ENCODE results near the gene ARMH4. TPM values are rescaled to one million over a fixed set of nuclear protein-coding genes. Genes with fewer than 3 reads are reported as not detected.

The ARMH4 gene
- polyA plus RNA-seq, 12 donors, result 4.3 to 16.7 (median 10.3) TPM; not detected in 1

DNA sequence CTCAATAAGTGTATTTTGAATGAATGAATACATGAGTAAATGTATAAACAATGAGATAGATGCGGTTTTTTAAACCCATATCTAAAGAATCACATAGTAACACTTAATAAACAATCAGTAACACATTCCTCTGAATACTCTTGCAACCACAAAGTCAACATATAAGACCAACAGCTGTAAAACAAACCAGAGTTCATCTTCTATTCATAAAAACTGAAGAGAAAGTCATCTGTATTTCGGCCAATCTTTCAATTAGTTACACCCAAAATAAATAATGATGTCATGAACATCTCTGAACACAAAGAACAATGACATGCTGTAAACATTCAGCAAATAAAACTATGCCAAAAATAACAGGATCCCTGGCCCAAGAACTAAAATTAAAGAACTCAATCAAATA, 47.2 kb downstream of the ARMH4 start:
- no peak for DNase-seq

DNA sequence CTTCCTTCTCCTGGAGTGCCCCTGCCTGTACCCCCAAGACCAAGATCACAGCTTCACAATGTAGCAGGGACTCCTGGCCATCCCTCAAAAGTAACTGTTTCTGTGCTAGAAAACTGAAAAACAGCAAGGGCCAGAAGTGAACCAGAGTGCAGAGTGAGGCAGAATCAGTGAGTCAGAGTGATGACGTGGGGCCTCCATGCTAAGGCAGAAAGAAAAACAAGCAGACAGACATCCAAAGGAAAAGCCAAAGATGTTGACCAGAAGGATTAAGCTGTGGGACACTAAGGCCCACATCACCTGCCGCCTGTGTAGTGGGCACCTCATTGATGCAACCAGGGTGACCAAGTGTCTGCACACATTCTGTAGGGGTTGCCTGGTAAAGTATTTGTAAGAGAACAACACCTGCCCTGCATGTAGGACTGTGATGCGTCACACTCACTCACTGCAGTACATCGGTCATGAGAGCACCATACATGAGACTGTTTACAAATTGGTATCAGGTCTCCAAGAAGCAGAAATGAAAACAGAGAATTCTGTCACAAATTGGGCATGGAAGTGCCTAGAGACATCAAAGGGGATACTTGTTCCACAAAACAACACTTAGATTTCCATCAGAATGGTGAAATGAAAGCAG, 51.2 kb downstream of the ARMH4 start:
- no peak for DNase-seq

DNA sequence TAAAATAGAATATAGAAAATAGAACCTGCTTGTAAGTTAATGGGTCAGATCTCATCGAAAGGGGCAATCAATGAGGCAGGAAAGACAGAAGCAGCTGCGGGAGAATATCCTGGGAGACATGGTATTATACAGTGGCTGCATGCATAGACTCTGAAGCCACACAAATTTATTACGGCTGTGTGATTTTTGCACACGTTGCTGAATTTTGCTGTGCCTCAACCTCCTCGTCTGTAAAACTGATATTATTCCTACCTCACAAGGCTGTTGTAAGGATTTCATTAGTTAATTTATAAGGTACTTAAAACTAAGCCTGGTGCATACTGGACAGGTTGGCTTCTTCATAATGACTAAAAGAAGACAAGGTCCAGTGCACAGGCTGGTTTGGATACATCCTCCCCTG, 52.3 kb downstream of the ARMH4 start:
- DNase-seq, result no peak

DNA sequence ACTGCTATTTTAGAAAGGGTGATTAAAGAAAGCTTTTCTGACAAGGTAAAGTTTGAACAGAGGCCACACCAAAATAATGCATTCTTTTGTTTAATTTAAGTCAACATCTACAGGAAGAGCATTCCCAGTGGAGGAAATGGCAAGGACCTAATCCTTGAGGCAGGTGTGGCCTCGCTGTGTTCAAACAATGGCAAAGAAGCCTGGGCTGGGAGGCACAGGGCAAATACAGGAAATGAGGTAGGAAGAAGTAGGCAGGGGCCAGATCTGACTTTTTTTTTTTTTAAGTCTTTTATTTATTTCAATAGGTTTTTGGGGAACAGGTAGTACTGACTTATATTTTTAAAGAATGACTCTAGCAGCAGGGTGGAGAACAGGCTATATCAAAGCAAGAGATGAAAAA, 53.5 kb downstream of the ARMH4 start:
- DNase-seq, result no peak

DNA sequence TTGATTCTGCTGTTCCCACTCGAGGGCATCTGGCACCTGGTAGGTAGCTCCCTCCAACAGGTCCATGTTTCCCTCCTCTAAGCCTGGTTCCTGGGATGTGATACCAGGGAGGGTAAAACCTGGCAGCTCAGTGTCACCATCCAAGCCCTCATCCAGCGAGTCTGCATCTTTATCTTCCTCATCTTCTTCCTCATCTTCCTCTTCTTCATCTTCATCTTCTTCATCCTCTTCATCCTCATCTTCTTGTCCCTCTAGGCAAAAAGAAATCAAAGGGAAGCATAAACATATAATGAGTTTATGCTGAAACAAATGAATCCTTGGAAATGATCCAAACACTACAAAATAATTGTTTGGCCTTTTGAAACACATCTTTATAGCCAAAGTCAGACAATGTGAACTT, 55.3 kb downstream of the ARMH4 start:
- no peak for DNase-seq

DNA sequence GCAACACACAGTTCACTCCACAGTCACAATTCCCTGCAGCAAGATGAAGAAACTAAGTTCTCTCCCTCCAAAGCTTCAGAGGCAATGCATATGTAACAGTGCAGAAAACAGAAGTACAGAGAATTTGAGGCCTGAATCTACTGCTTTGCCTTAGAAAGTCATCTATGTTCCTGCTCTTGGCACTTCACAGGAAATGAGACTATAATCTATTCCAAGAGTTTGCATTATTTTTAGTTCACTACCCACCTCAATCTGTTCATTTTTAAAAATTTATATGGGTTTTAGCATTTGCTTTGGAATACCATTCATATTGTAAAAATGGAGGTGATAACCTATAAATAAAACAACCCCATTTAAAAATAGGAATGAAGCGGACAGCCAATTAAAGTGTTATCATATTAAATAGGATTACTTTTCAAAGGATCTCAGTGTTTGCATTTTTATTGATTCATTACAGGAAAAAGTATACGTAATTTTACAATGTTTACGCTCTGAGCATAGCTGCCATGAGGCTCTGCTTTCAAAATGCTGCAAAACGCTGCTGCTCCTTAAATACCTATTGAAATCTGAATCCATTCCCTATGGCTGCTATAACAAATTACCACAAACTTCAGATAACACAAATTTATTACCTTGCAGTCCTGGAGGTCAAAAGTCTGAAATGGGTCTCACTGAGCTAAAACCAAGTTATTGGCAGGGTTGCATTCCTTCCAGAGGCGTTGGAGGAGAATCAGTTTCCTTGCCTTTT, 60.0 kb downstream of the ARMH4 start:
- no peak for DNase-seq

DNA sequence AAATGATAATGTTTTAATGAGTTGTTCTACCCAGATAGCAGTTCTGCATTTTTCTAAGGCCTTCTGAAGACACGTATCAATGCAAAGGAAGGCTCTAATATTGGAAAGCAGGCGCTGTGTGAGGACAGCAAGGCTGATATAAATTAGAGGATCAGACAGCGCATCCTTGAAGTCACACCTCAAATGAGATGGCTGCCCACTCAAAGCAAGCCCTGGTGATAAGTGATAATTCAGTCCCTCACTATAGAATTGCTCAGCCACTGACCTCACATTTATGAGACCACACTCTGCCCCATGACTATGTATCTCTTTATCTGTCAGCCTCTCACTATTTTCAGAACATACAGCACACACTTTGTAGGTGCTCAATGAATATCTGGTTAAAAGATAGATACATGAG, 62.4 kb downstream of the ARMH4 start:
- no peak for DNase-seq

DNA sequence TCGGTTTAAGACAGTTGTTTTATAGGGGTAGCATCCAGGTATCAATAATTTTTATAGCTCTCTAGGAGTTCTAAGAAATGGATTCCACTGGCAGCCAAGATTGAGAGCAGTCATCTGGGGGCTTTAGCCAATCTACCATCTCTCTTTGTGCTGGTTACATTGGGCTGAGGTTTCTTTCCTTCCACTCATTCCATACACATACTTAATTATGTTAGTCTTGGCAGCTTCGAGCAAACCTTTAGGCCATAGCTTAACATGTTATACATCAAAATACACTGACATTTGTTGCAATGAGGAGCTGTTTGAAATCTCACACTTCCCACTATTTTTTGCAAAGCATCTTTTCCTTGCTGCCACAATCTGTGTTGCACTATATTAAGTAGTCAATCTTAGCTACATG, 63.1 kb downstream of the ARMH4 start:
- DNase-seq, result no peak

DNA sequence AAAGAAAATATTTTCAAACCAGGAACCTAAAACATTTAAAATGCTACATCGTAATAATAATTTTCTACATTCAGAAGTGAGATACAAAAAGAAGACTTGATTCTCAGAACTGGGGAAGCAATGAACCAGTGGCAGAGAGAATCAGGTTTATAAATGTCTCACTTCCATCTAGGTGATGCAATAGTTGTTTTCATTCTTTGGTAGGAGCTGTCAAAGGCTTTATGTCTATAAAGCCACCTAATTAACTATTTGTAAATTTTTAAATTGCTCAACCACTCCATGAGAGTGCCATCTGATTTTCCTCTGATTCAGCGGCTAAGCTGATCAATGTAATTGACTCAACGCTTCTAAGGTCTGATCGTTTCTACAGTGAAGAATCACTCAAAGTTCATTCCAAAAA, 66.1 kb downstream of the ARMH4 start:
- DNase-seq, result no peak

DNA sequence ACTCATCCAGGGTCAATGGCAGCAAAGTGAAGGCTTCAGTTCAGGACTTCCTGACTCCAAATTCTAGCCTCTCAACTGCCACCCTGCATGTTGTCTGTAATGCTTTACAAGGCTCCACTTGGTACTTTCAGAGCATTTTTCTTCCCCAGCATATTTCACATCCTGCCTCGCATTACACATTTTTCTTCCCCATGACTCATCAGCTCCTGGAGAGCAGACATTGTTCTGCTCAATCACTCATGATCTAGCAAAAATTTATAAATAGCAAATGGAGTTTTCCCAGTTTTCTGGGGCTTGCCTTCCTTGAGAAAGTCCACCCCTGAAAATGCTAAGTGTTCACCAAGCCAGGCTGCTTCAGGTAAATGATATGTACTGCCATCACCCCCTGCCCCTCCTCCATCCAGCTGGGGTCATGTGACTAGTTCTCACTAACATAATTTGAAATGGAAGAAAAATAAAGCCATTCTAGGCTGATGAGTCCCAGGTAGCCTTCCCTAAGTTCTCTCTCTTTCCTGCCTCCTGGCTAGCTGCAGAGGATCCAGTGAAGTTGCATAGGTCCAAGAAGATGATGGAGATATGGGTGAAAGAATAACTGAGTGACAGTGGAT, 69.4 kb downstream of the ARMH4 start:
- no peak for DNase-seq

DNA sequence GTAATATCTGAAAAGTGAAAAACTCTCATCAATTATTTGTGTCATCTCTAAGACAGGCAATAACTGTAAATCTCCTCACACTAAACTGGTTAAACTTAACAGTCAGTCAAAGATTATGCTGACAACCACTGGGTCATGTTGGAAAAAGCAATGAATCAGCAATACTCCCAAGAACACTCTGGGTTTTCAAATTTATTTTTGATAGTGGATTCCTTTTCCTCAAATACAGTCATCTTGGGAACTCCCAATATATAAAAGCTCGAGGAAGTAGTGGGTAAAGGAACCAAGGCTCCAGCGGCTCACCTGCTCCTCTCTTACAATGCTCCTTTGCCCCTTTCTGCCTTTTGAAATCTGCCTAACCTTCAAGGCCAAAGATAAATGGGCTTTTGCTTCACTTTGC, 70.0 kb downstream of the ARMH4 start:
- DNase-seq, result no peak

DNA sequence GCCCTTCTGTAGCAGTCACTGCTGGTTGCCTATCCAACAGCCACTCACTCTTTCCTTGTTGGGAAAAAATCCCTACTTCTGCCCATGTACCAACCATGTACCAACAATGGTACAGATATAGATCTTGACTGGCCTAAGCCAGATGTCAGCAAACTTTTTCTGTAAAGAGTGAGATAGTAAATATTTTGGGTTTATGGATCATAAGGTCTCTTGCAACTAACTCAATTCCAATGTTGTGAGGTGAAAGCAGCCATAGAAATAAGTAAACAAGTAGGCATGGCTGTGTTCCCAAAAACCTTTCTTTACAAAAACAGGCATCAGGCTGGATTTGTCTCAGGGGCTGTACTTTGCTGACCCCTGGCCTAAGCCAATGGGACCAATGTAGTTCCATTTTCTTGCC, 73.5 kb downstream of the ARMH4 start:
- no peak for DNase-seq

DNA sequence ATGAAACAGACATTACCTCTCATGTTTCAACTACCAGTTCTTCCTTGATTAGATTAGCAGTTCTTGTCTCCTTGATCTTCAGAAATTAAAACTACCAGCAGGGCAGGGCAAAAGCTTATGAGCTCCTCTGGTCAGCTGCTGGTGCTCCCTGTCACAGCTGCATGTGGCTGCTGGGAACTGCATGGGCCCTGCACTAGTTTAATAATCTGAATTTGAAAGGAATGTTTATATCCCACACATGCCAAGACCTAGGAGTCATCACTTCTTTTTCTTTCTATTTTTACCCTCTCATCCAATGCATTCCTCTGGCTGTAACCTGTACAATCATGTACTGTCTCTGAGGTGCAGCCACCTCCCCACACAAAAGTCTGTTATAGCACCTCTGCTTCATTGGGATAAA, 73.9 kb downstream of the ARMH4 start:
- no peak for DNase-seq

DNA sequence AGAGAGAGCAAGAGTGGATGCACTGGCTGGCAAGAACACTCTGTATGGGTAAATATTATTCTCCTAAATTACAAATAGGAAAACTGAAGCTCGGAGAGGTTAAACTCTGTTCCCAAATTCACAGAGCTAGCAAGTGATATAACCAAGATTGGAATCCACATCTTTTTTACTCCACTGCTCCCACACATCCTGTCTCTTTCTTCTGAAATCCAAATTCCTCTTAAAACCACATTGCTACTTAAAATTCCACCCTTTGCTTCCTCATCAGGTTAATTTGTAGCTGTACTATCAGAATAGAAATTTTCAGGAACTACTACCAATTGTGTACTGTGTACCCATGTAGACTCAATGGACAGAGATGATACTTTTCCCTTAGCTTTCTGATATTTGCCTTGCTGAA, 74.4 kb downstream of the ARMH4 start:
- DNase-seq, result no peak

DNA sequence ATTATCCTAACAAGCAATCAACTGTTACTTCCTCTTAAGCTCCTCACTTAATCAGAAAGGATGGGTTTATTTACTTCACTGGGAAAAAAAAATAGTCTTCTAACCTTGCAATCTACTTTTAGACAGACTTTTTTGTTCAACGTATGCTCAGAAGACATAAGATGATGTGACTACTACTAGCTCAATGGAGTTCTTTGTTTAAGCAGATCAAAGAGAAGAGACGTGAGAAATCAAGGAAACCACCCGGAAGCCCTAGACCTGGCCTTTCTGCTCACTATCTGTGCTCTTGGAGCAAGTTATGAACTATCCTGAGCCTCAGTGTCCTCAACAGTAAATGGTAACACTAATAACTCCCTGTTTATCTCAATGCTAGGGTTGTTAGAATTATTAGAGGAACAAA, 78.5 kb downstream of the ARMH4 start:
- DNase-seq, result no peak

DNA sequence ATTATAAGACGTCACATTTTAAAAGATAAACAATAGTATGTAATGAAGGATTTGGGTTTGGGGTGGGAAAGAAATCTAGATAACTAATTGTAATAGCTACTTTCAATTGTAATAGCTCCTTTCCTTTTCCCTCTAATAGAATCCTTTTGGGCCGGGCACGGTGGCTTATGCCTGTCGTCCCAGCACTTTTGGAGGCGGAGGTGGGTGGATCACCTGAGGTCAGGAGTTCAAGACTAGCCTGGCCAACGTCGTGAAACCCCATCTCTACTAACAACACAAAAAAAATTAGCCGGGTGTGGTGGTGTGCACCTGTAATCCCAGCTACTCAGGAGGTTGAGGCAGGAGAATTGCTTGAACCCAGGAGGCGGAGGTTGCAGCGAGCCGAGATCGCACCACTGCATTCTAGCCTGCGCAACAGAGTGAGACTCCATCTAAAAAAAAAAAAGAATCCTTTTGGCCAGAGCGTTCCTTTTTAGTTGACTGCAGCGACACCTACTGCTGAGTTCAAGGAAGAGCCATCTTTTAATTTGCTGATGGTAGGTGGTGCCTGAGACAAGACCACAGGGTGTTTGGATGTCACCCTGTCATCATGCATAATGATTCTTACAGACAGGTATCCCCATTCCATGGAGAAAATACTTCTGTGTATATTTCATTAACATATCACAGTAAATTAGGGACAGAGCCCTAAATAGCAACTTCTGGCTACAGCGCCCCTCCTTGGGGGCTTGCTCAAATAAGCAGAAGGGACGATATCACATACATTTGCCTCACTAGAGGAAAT, 79.5 kb downstream of the ARMH4 start:
- DNase-seq, result peak; percentile 66

DNA sequence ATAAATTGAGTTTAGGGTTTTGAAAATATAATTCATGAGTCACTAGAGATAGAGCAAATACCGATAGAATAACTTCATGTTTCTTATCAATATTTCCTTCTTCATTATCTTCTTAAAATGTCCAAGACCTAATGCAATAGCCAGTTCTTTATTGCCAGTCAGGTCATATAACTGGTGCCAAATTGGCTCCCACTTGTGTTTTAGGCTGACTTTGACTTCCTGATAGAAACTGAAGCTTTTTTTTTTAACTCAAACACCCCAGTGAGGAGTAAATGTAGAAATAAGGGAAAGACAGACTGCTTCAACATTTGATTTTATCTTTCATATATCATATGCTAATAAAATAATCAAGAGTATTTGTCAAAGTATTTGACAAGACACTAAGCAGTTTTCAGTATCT, 80.7 kb downstream of the ARMH4 start:
- DNase-seq, result no peak

DNA sequence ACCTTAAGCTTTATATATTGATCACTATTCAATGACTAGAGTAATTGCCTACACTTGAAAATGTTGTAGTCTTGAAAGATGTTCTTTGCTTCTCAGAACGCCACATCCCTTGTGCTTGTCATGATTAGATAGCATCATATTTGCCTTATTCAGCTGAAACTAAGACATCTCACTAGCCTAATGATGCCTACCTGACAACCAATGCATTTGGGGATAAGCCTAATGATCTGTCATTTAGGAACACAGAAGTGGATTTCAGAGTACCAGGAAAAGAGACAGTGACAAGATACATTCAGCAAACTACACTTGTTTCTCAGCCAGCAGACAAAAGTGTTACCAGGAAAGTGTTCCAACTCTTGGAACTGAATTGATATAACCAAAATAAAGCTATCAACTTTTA, 83.7 kb downstream of the ARMH4 start:
- DNase-seq, result no peak

DNA sequence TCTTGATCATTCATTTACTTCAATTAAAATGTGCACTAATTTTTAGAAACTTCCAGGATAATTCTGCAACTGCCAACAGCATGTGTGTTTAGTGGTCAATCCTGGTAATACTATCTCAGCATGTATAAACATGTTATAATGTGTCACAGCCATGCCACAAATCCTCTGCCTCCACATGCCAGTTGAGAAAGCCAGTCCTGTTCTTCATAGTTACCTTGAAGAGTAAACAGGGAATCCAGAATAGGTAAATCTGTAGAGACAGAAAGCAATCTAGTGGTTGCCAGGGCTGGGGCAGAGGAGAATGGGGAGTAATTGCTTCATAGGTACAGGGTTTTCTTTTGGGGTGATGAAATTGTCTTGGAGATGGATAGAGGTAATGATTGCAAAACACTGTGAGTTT, 85.9 kb downstream of the ARMH4 start:
- DNase-seq, result no peak

DNA sequence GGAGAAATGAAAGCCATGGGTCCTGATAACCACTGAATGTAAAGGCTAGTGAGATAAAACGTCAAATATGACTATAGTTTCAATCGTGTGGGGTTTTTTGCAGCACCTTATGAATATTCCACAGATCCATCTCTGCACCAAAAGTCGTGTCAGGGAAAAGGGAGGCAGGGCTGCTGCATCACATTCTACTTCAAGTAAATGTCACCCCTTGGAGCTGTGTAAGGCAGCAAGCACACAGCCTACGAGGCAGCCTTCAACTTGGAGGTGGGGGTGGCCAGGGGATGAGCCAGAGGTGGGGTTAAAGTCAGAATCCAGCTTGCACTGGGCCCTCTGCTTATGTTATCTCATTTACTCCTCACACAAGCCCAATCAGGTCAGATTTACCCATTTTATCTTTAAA, 90.4 kb downstream of the ARMH4 start:
- DNase-seq, result no peak

DNA sequence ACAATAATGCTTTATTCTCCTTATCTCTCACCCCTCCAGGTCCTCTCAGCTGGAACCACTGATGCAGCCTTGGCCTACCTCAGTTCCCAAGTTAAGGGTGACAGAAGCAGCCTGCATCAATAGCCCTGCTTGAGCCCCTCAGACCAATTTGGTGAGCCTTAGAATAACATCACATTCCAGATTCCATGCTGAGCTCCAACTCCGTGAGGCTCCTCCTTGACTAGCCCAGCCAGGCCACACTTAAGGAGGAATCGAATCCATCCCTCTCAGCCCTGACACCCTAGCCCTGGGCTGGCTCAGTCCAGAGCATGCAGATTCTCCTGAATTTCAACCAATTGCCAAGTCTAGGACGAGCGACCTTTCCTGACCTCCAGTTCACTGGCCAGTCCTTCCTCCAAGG, 91.1 kb downstream of the ARMH4 start:
- DNase-seq, result no peak

DNA sequence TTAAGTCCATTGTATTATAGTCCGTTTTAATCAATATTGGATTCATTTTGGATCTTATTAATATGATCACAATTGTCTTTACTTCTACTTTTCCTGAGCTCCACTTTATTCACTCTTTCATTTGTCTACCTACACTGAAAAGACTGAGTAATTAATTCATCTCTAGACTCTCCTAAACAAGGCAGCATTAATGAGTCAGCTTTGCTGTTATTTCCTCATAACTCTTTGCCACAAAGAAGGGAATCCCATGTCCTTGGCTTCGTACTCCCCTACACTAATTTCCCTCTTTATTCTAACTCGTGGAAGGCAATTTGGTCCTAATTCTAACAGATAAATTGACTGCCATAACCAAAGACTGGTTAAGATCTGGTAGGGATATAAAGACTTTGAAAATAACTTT, 91.9 kb downstream of the ARMH4 start:
- no peak for DNase-seq

DNA sequence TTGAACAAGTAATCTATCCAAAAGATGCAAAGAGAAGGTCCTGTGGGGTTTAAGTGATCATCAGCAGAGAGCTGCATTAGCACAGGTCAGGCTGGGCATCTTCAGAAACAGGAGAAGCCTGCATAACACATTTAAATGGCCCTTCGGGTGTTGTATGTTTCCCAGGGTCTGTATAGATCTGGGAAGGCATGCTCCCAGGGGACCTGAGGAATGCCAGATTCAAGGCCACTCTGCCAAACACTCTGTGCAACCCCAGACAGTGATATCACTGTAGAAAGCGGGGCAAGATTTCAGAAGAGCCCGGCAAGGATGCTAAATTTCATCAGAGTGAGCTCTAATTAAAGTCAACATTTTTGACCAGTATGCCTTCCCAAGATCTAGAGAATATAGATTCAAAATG, 92.9 kb downstream of the ARMH4 start:
- DNase-seq, result no peak

All from muscle of arm (tissue), 12 donors.